A549 (cell line): ENCODE data around the gene OR51B5. TPM values are rescaled to one million over a fixed set of nuclear protein-coding genes. Genes with fewer than 3 reads are reported as not detected.
A peak's percentile ranks its signal among the peaks of the same experiment; 100 is the strongest.

Experiments
- ATAC-seq, 2 experiments: fragments of 200-7000 bp in 1 of 2; fragments of >200 bp in 1 of 2; cut with Nextera tagmentation in 1 of 2; cut with Tn5 transposase in 1 of 2; 3 replicates each; pipeline versions ENCODE4 v1.8.0 to v1.9.1; 2018 to 2020; ENCODE audit warnings: mild to moderate bottlenecking in 1 of 2, moderate library complexity in 1 of 2
- CTCF ChIA-PET: fragments of 300-600 bp; sonication (Branson Sonifier 250); formaldehyde crosslinking; extraction: SDS; loops from one replicate; lab custom pipeline; 2021; ENCODE audit warnings: antibody characterized with exemption, inconsistent platforms; lab: Yijun Ruan, JAX
- POLR2A ChIA-PET: fragments of 350-600 bp; formaldehyde crosslinking; extraction: SDS; loops from one replicate; lab custom pipeline; 2021; ENCODE audit warnings: antibody characterized with exemption, inconsistent platforms; lab: Yijun Ruan, JAX
- DNase-seq, 2 experiments: peaks; one replicate each; pipeline versions ENCODE4 v3.0.0 to v3.0.0-alpha.2; 2011 to 2016; ENCODE audit warnings: low read depth in 1 of 2, low spot score in 1 of 2
- FAIRE-seq: peaks from 2 replicates; lab custom pipeline; 2011; peaks lifted over from hg19 to GRCh38; lab: Jason Lieb, UNC
- H3K27ac ChIP-seq, 2 experiments: fragments of >200 bp; sonication (Bioruptor Twin); formaldehyde crosslinking; 3 replicates each; pipeline ENCODE4 v1.5.1; 2016 to 2017
- H3K4me1 ChIP-seq: fragments of >200 bp; sonication (Bioruptor Twin); formaldehyde crosslinking; 3 replicates; pipeline ENCODE4 v1.6.1; 2016
- H3K4me2 ChIP-seq: fragments of >200 bp; sonication (Bioruptor Twin); formaldehyde crosslinking; 3 replicates; pipeline ENCODE4 v1.6.1; 2016
- H3K4me3 ChIP-seq: fragments of >200 bp; sonication (Bioruptor Twin); formaldehyde crosslinking; 3 replicates; pipeline ENCODE4 v1.5.1; 2016
- H3K9me3 ChIP-seq: fragments of >200 bp; sonication (Bioruptor Twin); formaldehyde crosslinking; 3 replicates; pipeline ENCODE4 v1.6.1; 2016
- BCL3 ChIP-seq: fragments of >200 bp; sonication (Bioruptor Twin); formaldehyde crosslinking; IDR thresholded peaks from 3 replicates; pipeline ENCODE4 v1.6.1; 2016
- CEBPB ChIP-seq, 2 experiments: fragments of >200 bp in 1 of 2; sonication (Bioruptor Twin) in 1 of 2; formaldehyde crosslinking in 1 of 2; IDR thresholded peaks; 2 replicates each; pipeline ENCODE4 v1.6.1; 2012 to 2016
- CHD2 ChIP-seq: fragments of 150-350 bp; IDR thresholded peaks from 2 replicates; pipeline ENCODE4 v1.6.1; 2014; ENCODE audit warnings: low read length; ENCODE audit not compliant: partially characterized antibody
- CHD4 ChIP-seq: fragments of 200-600 bp; sonication (generic); IDR thresholded peaks from 2 replicates; pipeline ENCODE4 v1.6.1; 2016; ENCODE audit warnings: antibody characterized with exemption, mild to moderate bottlenecking, borderline replicate concordance
- CTCF ChIP-seq: fragments of >200 bp; sonication (Bioruptor Twin); formaldehyde crosslinking; IDR thresholded peaks from 3 replicates; pipeline ENCODE4 v1.5.1; 2016
- EHMT2 ChIP-seq: fragments of 200-600 bp; sonication (generic); IDR thresholded peaks from 2 replicates; pipeline ENCODE4 v1.6.1; 2016; ENCODE audit warnings: antibody characterized with exemption, low read depth, mild to moderate bottlenecking, moderate library complexity
- EP300 ChIP-seq, 2 experiments: fragments of >200 bp; sonication (Bioruptor Twin); formaldehyde crosslinking; IDR thresholded peaks; 2 replicates in 1 of 2; 3 replicates in 1 of 2; pipeline ENCODE4 v1.6.1; 2016 to 2017
- FOXS1 ChIP-seq: fragments of 250-450 bp; sonication (Bioruptor Pico); IDR thresholded peaks from 2 replicates; pipeline ENCODE4 v1.5.0; 2020; ENCODE audit warnings: mild to moderate bottlenecking, moderate library complexity
- GATA3 ChIP-seq: IDR thresholded peaks from 2 replicates; pipeline ENCODE4 v1.6.1; 2012; ENCODE audit warnings: borderline replicate concordance
- HES2 ChIP-seq: fragments of >200 bp; sonication (Bioruptor Twin); formaldehyde crosslinking; IDR thresholded peaks from 2 replicates; pipeline ENCODE4 v1.6.1; 2016
- HEYL ChIP-seq: fragments of 250-450 bp; sonication (Bioruptor Pico); IDR thresholded peaks from 2 replicates; pipeline ENCODE4 v1.8.0; 2021; ENCODE audit warnings: mild to moderate bottlenecking, moderate library complexity
- HMGXB4 ChIP-seq: fragments of 250-450 bp; sonication (Bioruptor Pico); IDR thresholded peaks from 2 replicates; pipeline ENCODE4 v1.5.0; 2021; ENCODE audit warnings: mild to moderate bottlenecking, moderate library complexity, borderline replicate concordance
- HOXA7 ChIP-seq: fragments of 250-450 bp; sonication (Bioruptor Pico); IDR thresholded peaks from 2 replicates; pipeline ENCODE4 v1.5.0; 2020; ENCODE audit warnings: mild to moderate bottlenecking, moderate library complexity
- HOXB13 ChIP-seq: fragments of 250-450 bp; sonication (Bioruptor Pico); IDR thresholded peaks from 2 replicates; pipeline ENCODE4 v1.5.0; 2020; ENCODE audit warnings: low read depth, mild to moderate bottlenecking, moderate library complexity
- JUN ChIP-seq, 2 experiments: fragments of >200 bp; sonication (Bioruptor Twin); formaldehyde crosslinking; IDR thresholded peaks; 2 replicates in 1 of 2; 3 replicates in 1 of 2; pipeline ENCODE4 v1.6.1; 2016 to 2017
- KDM5A ChIP-seq: fragments of 200-600 bp; sonication (generic); IDR thresholded peaks from 2 replicates; pipeline ENCODE4 v1.6.1; 2016; ENCODE audit warnings: antibody characterized with exemption, mild to moderate bottlenecking
- MAX ChIP-seq: IDR thresholded peaks from 2 replicates; pipeline ENCODE4 v1.6.1; 2012
- MAZ ChIP-seq: fragments of 150-350 bp; IDR thresholded peaks from 2 replicates; pipeline ENCODE4 v1.6.1; 2014; ENCODE audit warnings: antibody characterized with exemption, low read depth, low read length, borderline replicate concordance
- MYC ChIP-seq: IDR thresholded peaks from 2 replicates; pipeline ENCODE4 v1.6.1; 2012; ENCODE audit warnings: mild to moderate bottlenecking, inconsistent platforms, low read length, improper control_type of control experiment, borderline replicate concordance
- NPAS2 ChIP-seq: fragments of 250-450 bp; sonication (Bioruptor Pico); IDR thresholded peaks from 2 replicates; pipeline ENCODE4 v1.8.0; 2022; ENCODE audit warnings: mild to moderate bottlenecking, moderate library complexity, borderline replicate concordance
- NR3C1 ChIP-seq: fragments of >200 bp; sonication (Bioruptor Twin); formaldehyde crosslinking; IDR thresholded peaks from 3 replicates; pipeline ENCODE4 v1.6.1; 2017
- PBX3 ChIP-seq: IDR thresholded peaks from 2 replicates; pipeline ENCODE4 v1.6.1; 2012
- RAD21 ChIP-seq, 2 experiments: fragments of >200 bp in 1 of 2; sonication (Bioruptor Twin) in 1 of 2; formaldehyde crosslinking in 1 of 2; IDR thresholded peaks in 1 of 2; conservative IDR thresholded peaks in 1 of 2; 2 replicates in 1 of 2; 3 replicates in 1 of 2; pipeline ENCODE4 v1.6.1; 2012 to 2018; ENCODE audit warnings: inconsistent platforms in 1 of 2
- RCOR1 ChIP-seq: fragments of 150-350 bp; IDR thresholded peaks from 2 replicates; pipeline ENCODE4 v1.6.1; 2014; ENCODE audit warnings: antibody characterized with exemption, low read length, low read depth
- RFX5 ChIP-seq: fragments of 450-650 bp; IDR thresholded peaks from 2 replicates; pipeline ENCODE4 v1.7.1; 2014; ENCODE audit warnings: antibody characterized with exemption, mild to moderate bottlenecking, moderate library complexity
- RNF2 ChIP-seq: fragments of 200-600 bp; sonication (generic); IDR thresholded peaks from 2 replicates; pipeline ENCODE4 v1.6.1; 2016; ENCODE audit warnings: low read depth, mild to moderate bottlenecking, antibody characterized with exemption, moderate library complexity, borderline replicate concordance
- SMC3 ChIP-seq: fragments of >200 bp; sonication (Bioruptor Twin); formaldehyde crosslinking; IDR thresholded peaks from 3 replicates; pipeline ENCODE4 v1.6.1; 2018; ENCODE audit warnings: inconsistent platforms
- TFCP2L1 ChIP-seq: fragments of 250-450 bp; sonication (Bioruptor Pico); IDR thresholded peaks from 2 replicates; pipeline ENCODE4 v1.5.0; 2021; ENCODE audit warnings: mild to moderate bottlenecking
- USF2 ChIP-seq: fragments of 450-650 bp; IDR thresholded peaks from 2 replicates; pipeline ENCODE4 v1.6.1; 2014; ENCODE audit warnings: antibody characterized with exemption
- ZFP36 ChIP-seq: fragments of 450-650 bp; IDR thresholded peaks from 2 replicates; pipeline ENCODE4 v1.6.1; 2014; ENCODE audit warnings: borderline replicate concordance; ENCODE audit not compliant: partially characterized antibody
- WGBS: methylation state at CpG from one replicate; pipeline ENCODE4 v1.1.6; 2017; ENCODE audit errors: missing lambda C conversion rate; 5-methylcytosine and 5-hydroxymethylcytosine counted together
- polyA plus RNA-seq, 4 experiments: library from polyadenylated mRNA; depleted of rRNA in 3 of 4; stranded (reverse); fragments of >200 nt; fragmentation: RNase III in 1 of 4; extraction: RNeasy Plus Mini Kit Qiagen cat#74134 plus additional on column Dnase treatment in 1 of 4; gene quantifications; 2 replicates in 3 of 4; 3 replicates in 1 of 4; pipeline ENCODE4 v1.2.3, GENCODE V29; 2011 to 2017

Gene OR51B5
- polyA plus RNA-seq, 2 of the 4 experiments (the other 2 are of a cell fraction): 0.06 to 0.09 TPM

GRCh38 chr11:5383576-5383975, 40.3 kb upstream of the OR51B5 start, which contains the start of gene OR51M1:
TSS of gene OR51M1 (plus strand) at chr11:5383812. CDS start at chr11:5389399, 5,587 bp downstream.
- Histone ChIP-seq H3K4me3 (no peak within 1 kb of the TSS), H3K27ac (no peak within 1 kb of the TSS), H3K4me2 (no peak within 1 kb of the TSS), H3K9me3 (no peaks in the 10 kb centered on the region), H3K4me1 (no peaks in the 10 kb centered on the region)
- DNase-seq (no peak), FAIRE-seq (no peak), ATAC-seq (no peak)
- WGBS: 13% methylated on average over 1 of the region's 1 CpG
- POLR2A ChIA-PET: no interaction called here
- no peak for TF ChIP-seq HMGXB4 (CRISPR knock-in tag)
- TF ChIP-seq RNF2: no peak
- no peak for TF ChIP-seq EHMT2
- TF ChIP-seq NR3C1: no peak
- no peak for TF ChIP-seq FOXS1 (CRISPR knock-in tag)
- no peak for TF ChIP-seq RCOR1
- TF ChIP-seq NPAS2 (CRISPR knock-in tag): no peak
- no peak for TF ChIP-seq RFX5
- TF ChIP-seq GATA3: no peak
- no peak for TF ChIP-seq MAX
- TF ChIP-seq KDM5A: no peak
- TF ChIP-seq HOXA7 (CRISPR knock-in tag): no peak
- no peak for TF ChIP-seq HES2
- TF ChIP-seq HOXB13 (CRISPR knock-in tag): no peak
- no peak for TF ChIP-seq TFCP2L1 (CRISPR knock-in tag)
- TF ChIP-seq JUN (IDR thresholded peaks at IDR 0.05): no peak
- no peak for TF ChIP-seq EP300 (IDR thresholded peaks at IDR 0.05)
- CTCF ChIA-PET: interaction anchor here (2.3 kb wide), 1 partner anchor 180 kb away, joined by 9 read pairs; no protein-coding TSS in a partner anchor

- FAIRE-seq: no peak
- no peaks in the 10 kb centered on the region for H3K9me3 ChIP-seq
- H3K4me2 ChIP-seq: no peak overlapping the region
- DNase-seq: peak; percentile 36 to 63
- CTCF ChIA-PET: interaction anchor here (0.6 to 1.7 kb wide), 9 partner anchors 9 to 744 kb away, joined by 3 to 9 read pairs (median 3); partner anchors contain the start of gene OR51D1
- H3K27ac ChIP-seq: no peak overlapping the region
- POLR2A ChIA-PET: no interaction called here
- 64% methylated on average over 4 of the region's 4 CpGs for WGBS
- H3K4me3 ChIP-seq: no peak overlapping the region
- H3K4me1 ChIP-seq: no peaks in the 10 kb centered on the region
- peak; percentile 98 to 100 for ATAC-seq
- no peak for TF ChIP-seq USF2
- TF ChIP-seq MYC: no peak
- TF ChIP-seq MAZ: no peak
- TF ChIP-seq MAX: no peak
- TF ChIP-seq CTCF: peak; percentile 75
- no peak for TF ChIP-seq CHD4
- TF ChIP-seq ZFP36: no peak
- TF ChIP-seq HEYL (CRISPR knock-in tag): no peak
- no peak for TF ChIP-seq NR3C1
- no peak for TF ChIP-seq CHD2
- no peak for TF ChIP-seq CEBPB (IDR thresholded peaks at IDR 0.05)
- TF ChIP-seq GATA3: no peak
- TF ChIP-seq BCL3: no peak
- TF ChIP-seq PBX3: no peak
- peak; percentile 79 to 89 for TF ChIP-seq RAD21 (conservative IDR thresholded peaks at IDR 0.05 in 1 of 2, IDR thresholded peaks at IDR 0.05 in 1 of 2)
- TF ChIP-seq SMC3: peak; percentile 86
Measured at GRCh38 chr11:5380740-5381342, 37.5 kb upstream of the OR51B5 start.
